ENCODE measurements around the gene NHSL2.

NHSL2 gene

GRCh38 chrX:72069350-72070160 lies 158.9 kb downstream of the NHSL2 start:
- H3K4me3 ChIP-seq (ENCODE audit: control insufficient read depth in 1 of 7, extremely low read depth in 1 of 7, insufficient read depth in 4 of 7, low read depth in 2 of 7, low read length in 6 of 7) = peak overlapping the region in 2 of 7 experiments; percentile 7 to 50
- peaks cover 0 to 37% (median 0%) of the 10 kb centered on the region in 5 experiments for H3K27me3 ChIP-seq (replicated peaks in 2 of 5; ENCODE audit: control insufficient read depth in 4 of 5, insufficient read depth in 5 of 5, low read length in 4 of 5)
- H3K9me3 ChIP-seq (ENCODE audit: control extremely low read depth in 1 of 5, control insufficient read depth in 4 of 5, insufficient read depth in 2 of 5, low read depth in 1 of 5, low read length in 4 of 5) = no peaks in the 10 kb centered on the region
- H3K36me3 ChIP-seq (ENCODE audit: control insufficient read depth in 4 of 4, insufficient read depth in 4 of 4, low read length in 3 of 4) = no peaks in the 10 kb centered on the region
- WGBS (ENCODE audit: insufficient coverage) = 40% methylated on average over 8 of the region's 16 CpGs
- POLR2A ChIA-PET = no interaction called here
- DNase-seq = no peak
- no peak overlapping the region for H3K27ac ChIP-seq (ENCODE audit: insufficient read depth in 1 of 2, low read depth in 1 of 2, low read length in 2 of 2, poor library complexity in 1 of 2, severe bottlenecking in 2 of 2)
- CTCF ChIA-PET = interaction anchor here (1.0 to 1.6 kb wide), 4 partner anchors 11 to 62 kb away, joined by 3 to 5 read pairs (median 4); partner anchors contain the start of gene RTL5
- peaks cover 0 to 17% (median 11%) of the 10 kb centered on the region in 4 experiments for H3K4me1 ChIP-seq (ENCODE audit: control extremely low read depth in 1 of 4, control insufficient read depth in 4 of 4, insufficient read depth in 4 of 4, low read length in 3 of 4)

GRCh38 chrX:72071213-72071612 lies 160.6 kb downstream of the NHSL2 start:
- ChIA-PET POLR2A (no interaction called here), CTCF (interaction anchor here (3.8 kb wide), 1 partner anchor 11 kb away, joined by 10 read pairs; no protein-coding TSS in a partner anchor)

GRCh38 chrX:72073633-72074032 lies 163.0 kb downstream of the NHSL2 start:
- ChIA-PET POLR2A (no interaction called here), CTCF (interaction anchor here (0.8 to 3.8 kb wide), 4 partner anchors 14 to 55 kb away, joined by 3 to 10 read pairs (median 4); no protein-coding TSS in a partner anchor)
- peak in 1 of 3 donors; percentile 17 for DNase-seq
- H3K27me3 ChIP-seq (replicated peaks in 2 of 5; ENCODE audit: control insufficient read depth in 4 of 5, insufficient read depth in 5 of 5, low read length in 4 of 5) = peaks cover 0 to 26% (median 0%) of the 10 kb centered on the region in 5 experiments
- H3K4me3 ChIP-seq (ENCODE audit: control insufficient read depth in 1 of 7, extremely low read depth in 1 of 7, insufficient read depth in 4 of 7, low read depth in 2 of 7, low read length in 6 of 7) = no peak overlapping the region
- H3K27ac ChIP-seq (ENCODE audit: insufficient read depth in 1 of 2, low read depth in 1 of 2, low read length in 2 of 2, poor library complexity in 1 of 2, severe bottlenecking in 2 of 2) = no peak overlapping the region
- peaks cover 2 to 38% (median 30%) of the 10 kb centered on the region in 4 experiments for H3K4me1 ChIP-seq (ENCODE audit: control extremely low read depth in 1 of 4, control insufficient read depth in 4 of 4, insufficient read depth in 4 of 4, low read length in 3 of 4)
- H3K9me3 ChIP-seq (ENCODE audit: control extremely low read depth in 1 of 5, control insufficient read depth in 4 of 5, insufficient read depth in 2 of 5, low read depth in 1 of 5, low read length in 4 of 5) = no peaks in the 10 kb centered on the region
- no peaks in the 10 kb centered on the region for H3K36me3 ChIP-seq (ENCODE audit: control insufficient read depth in 4 of 4, insufficient read depth in 4 of 4, low read length in 3 of 4)
- WGBS (ENCODE audit: insufficient coverage) = 80% methylated on average over 1 of the region's 1 CpG

More at GRCh38 chrX:72071213-72071612, 160.6 kb downstream of the NHSL2 start:
- H3K4me3 ChIP-seq (ENCODE audit: control insufficient read depth in 1 of 7, extremely low read depth in 1 of 7, insufficient read depth in 4 of 7, low read depth in 2 of 7, low read length in 6 of 7) = no peak overlapping the region
- WGBS (ENCODE audit: insufficient coverage) = 39% methylated on average over 2 of the region's 2 CpGs
- H3K9me3 ChIP-seq (ENCODE audit: control extremely low read depth in 1 of 5, control insufficient read depth in 4 of 5, insufficient read depth in 2 of 5, low read depth in 1 of 5, low read length in 4 of 5) = no peaks in the 10 kb centered on the region
- no peak overlapping the region for H3K27ac ChIP-seq (ENCODE audit: insufficient read depth in 1 of 2, low read depth in 1 of 2, low read length in 2 of 2, poor library complexity in 1 of 2, severe bottlenecking in 2 of 2)
- H3K27me3 ChIP-seq (replicated peaks in 2 of 5; ENCODE audit: control insufficient read depth in 4 of 5, insufficient read depth in 5 of 5, low read length in 4 of 5) = peaks cover 0 to 30% (median 0%) of the 10 kb centered on the region in 5 experiments
- H3K4me1 ChIP-seq (ENCODE audit: control extremely low read depth in 1 of 4, control insufficient read depth in 4 of 4, insufficient read depth in 4 of 4, low read length in 3 of 4) = peaks cover 0 to 20% (median 14%) of the 10 kb centered on the region in 4 experiments
- DNase-seq = no peak
- H3K36me3 ChIP-seq (ENCODE audit: control insufficient read depth in 4 of 4, insufficient read depth in 4 of 4, low read length in 3 of 4) = no peaks in the 10 kb centered on the region

GRCh38 chrX:72078411-72078810 lies 167.8 kb downstream of the NHSL2 start:
- H3K4me1 ChIP-seq (ENCODE audit: control extremely low read depth in 1 of 4, control insufficient read depth in 4 of 4, insufficient read depth in 4 of 4, low read length in 3 of 4) = peaks cover 14 to 64% (median 58%) of the 10 kb centered on the region in 4 experiments
- POLR2A ChIA-PET = no interaction called here
- no peak overlapping the region for H3K27ac ChIP-seq (ENCODE audit: insufficient read depth in 1 of 2, low read depth in 1 of 2, low read length in 2 of 2, poor library complexity in 1 of 2, severe bottlenecking in 2 of 2)
- no peaks in the 10 kb centered on the region for H3K9me3 ChIP-seq (ENCODE audit: control extremely low read depth in 1 of 5, control insufficient read depth in 4 of 5, insufficient read depth in 2 of 5, low read depth in 1 of 5, low read length in 4 of 5)
- peak in 2 of 3 donors; percentile 31 to 37 for DNase-seq
- no peaks in the 10 kb centered on the region for H3K36me3 ChIP-seq (ENCODE audit: control insufficient read depth in 4 of 4, insufficient read depth in 4 of 4, low read length in 3 of 4)
- WGBS (ENCODE audit: insufficient coverage) = 28% methylated on average over 4 of the region's 4 CpGs
- H3K4me3 ChIP-seq (ENCODE audit: control insufficient read depth in 1 of 7, extremely low read depth in 1 of 7, insufficient read depth in 4 of 7, low read depth in 2 of 7, low read length in 6 of 7) = peak overlapping the region in 1 of 7 experiments; percentile 23
- CTCF ChIA-PET = interaction anchor here (0.8 to 1.5 kb wide), 3 partner anchors 12 to 58 kb away, joined by 3 to 4 read pairs (median 3); no protein-coding TSS in a partner anchor
- H3K27me3 ChIP-seq (replicated peaks in 2 of 5; ENCODE audit: control insufficient read depth in 4 of 5, insufficient read depth in 5 of 5, low read length in 4 of 5) = peaks cover 0 to 9% (median 0%) of the 10 kb centered on the region in 5 experiments

GRCh38 chrX:72079607-72080006 lies 169.0 kb downstream of the NHSL2 start:
- ChIA-PET CTCF (interaction anchor here (2.0 kb wide), 1 partner anchor 80 kb away, joined by 4 read pairs; no protein-coding TSS in a partner anchor), POLR2A (no interaction called here)
- 51% methylated on average over 10 of the region's 12 CpGs for WGBS (ENCODE audit: insufficient coverage)
- Histone ChIP-seq H3K4me1 (ENCODE audit: control extremely low read depth in 1 of 4, control insufficient read depth in 4 of 4, insufficient read depth in 4 of 4, low read length in 3 of 4) (peaks cover 14 to 64% (median 58%) of the 10 kb centered on the region in 4 experiments), H3K4me3 (ENCODE audit: control insufficient read depth in 1 of 7, extremely low read depth in 1 of 7, insufficient read depth in 4 of 7, low read depth in 2 of 7, low read length in 6 of 7) (peak overlapping the region in 4 of 7 experiments; percentile 15 to 52 (median 34)), H3K27ac (ENCODE audit: insufficient read depth in 1 of 2, low read depth in 1 of 2, low read length in 2 of 2, poor library complexity in 1 of 2, severe bottlenecking in 2 of 2) (no peak overlapping the region), H3K9me3 (ENCODE audit: control extremely low read depth in 1 of 5, control insufficient read depth in 4 of 5, insufficient read depth in 2 of 5, low read depth in 1 of 5, low read length in 4 of 5) (no peaks in the 10 kb centered on the region), H3K36me3 (ENCODE audit: control insufficient read depth in 4 of 4, insufficient read depth in 4 of 4, low read length in 3 of 4) (no peaks in the 10 kb centered on the region), H3K27me3 (replicated peaks in 2 of 5; ENCODE audit: control insufficient read depth in 4 of 5, insufficient read depth in 5 of 5, low read length in 4 of 5) (peaks cover 0 to 9% (median 0%) of the 10 kb centered on the region in 5 experiments)
- DNase-seq = peak in 2 of 3 donors; percentile 30 to 51

- Histone ChIP-seq H3K4me1 (ENCODE audit: control extremely low read depth in 1 of 4, control insufficient read depth in 4 of 4, insufficient read depth in 4 of 4, low read length in 3 of 4) (peaks cover 14 to 64% (median 58%) of the 10 kb centered on the region in 4 experiments), H3K9me3 (ENCODE audit: control extremely low read depth in 1 of 5, control insufficient read depth in 4 of 5, insufficient read depth in 2 of 5, low read depth in 1 of 5, low read length in 4 of 5) (no peaks in the 10 kb centered on the region), H3K27ac (ENCODE audit: insufficient read depth in 1 of 2, low read depth in 1 of 2, low read length in 2 of 2, poor library complexity in 1 of 2, severe bottlenecking in 2 of 2) (no peak overlapping the region), H3K27me3 (replicated peaks in 2 of 5; ENCODE audit: control insufficient read depth in 4 of 5, insufficient read depth in 5 of 5, low read length in 4 of 5) (peaks cover 0 to 9% (median 0%) of the 10 kb centered on the region in 5 experiments), H3K4me3 (ENCODE audit: control insufficient read depth in 1 of 7, extremely low read depth in 1 of 7, insufficient read depth in 4 of 7, low read depth in 2 of 7, low read length in 6 of 7) (peak overlapping the region in 3 of 7 experiments; percentile 19 to 52 (median 48)), H3K36me3 (ENCODE audit: control insufficient read depth in 4 of 4, insufficient read depth in 4 of 4, low read length in 3 of 4) (no peaks in the 10 kb centered on the region)
- DNase-seq = peak in 2 of 3 donors; percentile 45 to 56
- ChIA-PET CTCF (interaction anchor here (1.2 to 2.0 kb wide), 5 partner anchors 14 to 81 kb away, joined by 3 to 6 read pairs (median 4); no protein-coding TSS in a partner anchor), POLR2A (no interaction called here)
- WGBS (ENCODE audit: insufficient coverage) = 33% methylated on average over 6 of the region's 7 CpGs
Observed at GRCh38 chrX:72080150-72080549, 169.5 kb downstream of the NHSL2 start.
